Duodenal mucosa (tissue), 2 donors: ENCODE measurements around the gene PHLDB1.

ENCODE experiments used
- H3K27ac ChIP-seq: one replicate; pipeline ENCODE4 v1.7.0; 2013; ENCODE audit warnings: low read depth, low read length
- H3K27me3 ChIP-seq, 2 donors: one replicate each; pipeline ENCODE4 v1.7.0; 2013; ENCODE audit warnings: low read length in 2 of 2, control low read depth in 1 of 2; ENCODE audit not compliant: insufficient read depth in 2 of 2, control insufficient read depth in 1 of 2
- H3K36me3 ChIP-seq, 2 donors: one replicate each; pipeline ENCODE4 v1.7.0; 2013; ENCODE audit warnings: low read length in 2 of 2, control low read depth in 1 of 2; ENCODE audit not compliant: insufficient read depth in 2 of 2, control insufficient read depth in 1 of 2
- H3K4me1 ChIP-seq, 2 donors: one replicate each; pipeline ENCODE4 v1.7.0; 2013; ENCODE audit warnings: low read length in 2 of 2, control low read depth in 1 of 2; ENCODE audit not compliant: insufficient read depth in 2 of 2, control insufficient read depth in 1 of 2
- H3K4me3 ChIP-seq, 2 donors: one replicate each; pipeline ENCODE4 v1.7.0; 2013; ENCODE audit warnings: low read length in 2 of 2, low read depth in 1 of 2
- H3K9ac ChIP-seq, 2 donors: one replicate each; pipeline ENCODE4 v1.7.0; 2013; ENCODE audit warnings: low read length in 2 of 2, low read depth in 1 of 2
- H3K9me3 ChIP-seq, 2 donors: one replicate each; pipeline ENCODE4 v1.7.0; 2013; ENCODE audit warnings: low read length in 2 of 2, control low read depth in 1 of 2; ENCODE audit not compliant: control insufficient read depth in 1 of 2

Gene PHLDB1

DNA sequence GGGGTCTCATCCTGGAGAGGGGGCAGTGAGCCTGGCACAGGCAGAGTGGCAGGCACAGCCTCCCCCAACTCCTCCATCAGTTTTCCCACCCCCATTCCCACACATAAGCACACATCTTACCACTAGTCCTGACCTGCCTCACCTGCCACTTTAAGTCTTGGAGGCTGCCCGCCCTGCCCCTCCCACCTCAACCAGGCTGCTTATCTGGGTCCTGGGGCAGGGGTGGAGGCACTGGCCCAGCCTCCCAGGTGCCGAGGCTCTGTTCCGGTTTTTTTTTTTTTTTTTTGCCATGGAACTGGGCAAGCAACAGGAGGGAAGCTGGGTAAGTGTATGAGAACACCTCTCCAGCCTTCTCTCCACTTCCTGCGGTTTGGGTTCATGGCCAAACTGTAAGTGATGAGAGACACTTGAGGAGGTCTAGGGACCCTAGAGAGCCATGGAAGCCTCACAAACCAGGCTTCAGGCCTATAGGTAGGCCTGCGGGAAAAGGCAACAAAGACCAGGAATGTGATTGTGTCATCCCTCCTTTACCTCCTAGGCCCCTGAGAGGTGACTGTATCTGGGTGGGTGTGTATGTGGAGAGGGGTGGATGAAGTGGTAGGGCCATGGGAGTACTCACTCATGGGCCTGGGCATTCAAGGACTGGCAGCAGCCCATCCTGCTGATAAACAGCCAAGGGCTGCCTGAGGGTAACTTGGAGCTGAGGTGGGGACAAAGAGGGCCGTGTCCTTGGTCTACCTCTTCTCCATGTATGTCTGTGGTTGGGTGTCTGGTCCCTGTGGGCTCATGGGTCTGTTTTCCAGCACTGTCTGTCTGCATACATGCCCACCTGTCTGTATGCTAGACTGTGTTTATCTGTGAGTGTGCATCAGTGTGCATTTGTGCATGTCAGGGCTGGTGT, 22.6 kb downstream of the PHLDB1 start:
- H3K36me3 ChIP-seq: peaks cover 0 to 8% of the 10 kb centered on the region in 2 donors
- peaks cover 50 to 63% of the 10 kb centered on the region in 2 donors for H3K4me1 ChIP-seq
- H3K4me3 ChIP-seq: peak overlapping the region; percentile 53 to 73
- no peak overlapping the region for H3K27ac ChIP-seq
- no peaks in the 10 kb centered on the region for H3K9me3 ChIP-seq
- H3K9ac ChIP-seq: peak overlapping the region; percentile 49 to 58
- H3K27me3 ChIP-seq: no peaks in the 10 kb centered on the region

DNA sequence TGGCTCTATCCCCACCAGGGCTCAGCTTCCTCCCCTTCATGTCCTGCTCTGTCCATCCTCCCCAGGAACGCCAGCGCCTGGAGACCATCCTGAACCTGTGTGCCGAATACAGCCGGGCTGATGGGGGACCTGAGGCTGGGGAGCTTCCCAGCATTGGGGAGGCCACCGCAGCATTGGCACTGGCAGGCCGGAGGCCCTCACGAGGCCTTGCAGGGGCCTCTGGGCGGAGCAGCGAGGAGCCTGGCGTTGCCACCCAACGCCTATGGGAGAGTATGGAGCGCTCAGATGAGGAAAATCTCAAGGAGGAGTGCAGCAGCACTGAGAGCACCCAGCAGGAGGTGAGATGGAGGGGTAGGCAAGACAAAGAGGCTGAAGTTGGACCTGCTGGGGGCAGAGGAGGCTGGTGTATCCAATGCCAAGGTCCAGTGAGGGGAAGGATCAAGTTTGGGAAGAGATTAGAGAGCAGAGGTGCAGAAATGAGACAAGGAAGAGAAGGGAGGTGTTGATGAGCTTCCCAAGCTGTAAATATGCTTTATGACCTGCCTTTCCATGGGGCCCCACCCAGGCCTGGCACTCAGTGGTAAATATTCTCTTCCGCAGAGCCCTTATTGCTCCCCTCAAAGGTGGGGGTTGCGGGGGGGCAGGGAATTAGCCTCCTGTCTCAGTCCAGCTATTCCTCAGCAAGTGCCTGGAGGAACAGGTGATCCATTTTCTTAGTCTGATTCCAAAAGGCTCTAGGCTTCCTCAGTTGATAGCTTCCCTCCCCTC, 23.9 kb downstream of the PHLDB1 start:
- Histone ChIP-seq H3K4me3 (peak overlapping the region in 1 of 2 donors; percentile 73), H3K9me3 (no peaks in the 10 kb centered on the region), H3K9ac (peak overlapping the region in 1 of 2 donors; percentile 49), H3K27me3 (no peaks in the 10 kb centered on the region), H3K27ac (no peak overlapping the region), H3K36me3 (peaks cover 0 to 7% of the 10 kb centered on the region in 2 donors), H3K4me1 (peaks cover 55 to 62% of the 10 kb centered on the region in 2 donors)

DNA sequence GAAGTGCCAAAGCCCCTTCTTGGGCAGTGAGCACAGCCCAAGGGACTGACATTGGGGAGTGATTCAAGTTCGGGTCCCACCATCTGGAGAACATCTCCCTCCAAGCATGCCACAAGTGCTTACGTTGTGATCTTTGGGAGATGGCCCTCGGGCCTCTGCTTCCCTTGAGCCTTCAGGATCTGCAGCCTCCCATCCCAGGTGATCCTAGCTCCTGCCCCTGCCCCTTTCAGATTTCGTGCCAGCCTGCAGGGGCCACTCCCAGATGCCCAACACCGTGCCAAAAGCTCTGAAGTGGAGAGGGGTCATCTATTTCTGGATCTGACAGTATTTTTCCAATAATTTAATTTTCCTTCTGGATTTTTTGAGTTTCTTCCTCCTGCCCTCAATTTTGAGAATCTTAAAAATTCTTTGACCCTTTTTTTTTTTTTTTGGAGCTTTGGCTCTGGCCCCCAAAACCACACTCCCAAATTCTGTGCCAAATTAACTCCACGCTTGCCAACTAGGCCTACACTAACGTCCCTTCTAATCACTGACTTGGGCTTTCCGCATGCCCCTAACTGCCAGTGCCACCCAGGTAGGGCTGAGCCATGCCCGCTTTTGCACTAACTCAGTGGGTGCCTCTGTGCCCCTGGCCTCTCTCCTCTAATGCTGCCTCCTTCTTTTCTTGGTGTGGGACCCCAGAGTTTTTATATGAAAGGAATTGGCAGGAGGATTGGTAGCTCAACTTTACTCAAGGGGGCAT, 25.3 kb downstream of the PHLDB1 start:
- Histone ChIP-seq H3K27ac (no peak overlapping the region), H3K4me1 (peaks cover 55 to 62% of the 10 kb centered on the region in 2 donors)

DNA sequence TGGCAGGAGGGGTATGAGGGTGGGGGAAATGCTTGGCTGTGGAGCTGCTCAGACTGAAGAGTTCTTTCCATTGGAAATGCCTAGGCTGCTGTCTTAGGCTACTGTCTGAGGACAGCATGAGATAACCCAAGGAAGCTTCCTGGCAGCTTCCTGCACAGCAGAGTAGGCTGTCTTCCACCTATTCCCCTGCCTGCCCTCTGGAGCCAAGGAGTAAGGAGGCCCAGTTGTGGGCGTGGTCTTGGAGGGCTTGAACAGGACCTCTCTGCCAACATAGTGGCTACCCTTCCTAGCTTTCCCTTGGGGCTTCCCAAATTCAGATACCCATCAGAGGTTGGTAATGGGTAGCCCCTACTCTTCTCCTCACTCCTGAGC, 25.9 kb downstream of the PHLDB1 start:
- Histone ChIP-seq H3K4me3 (no peak overlapping the region), H3K27me3 (no peaks in the 10 kb centered on the region), H3K36me3 (peaks cover 5 to 9% of the 10 kb centered on the region in 2 donors), H3K9ac (no peak overlapping the region), H3K4me1 (peaks cover 55 to 62% of the 10 kb centered on the region in 2 donors), H3K27ac (no peak overlapping the region), H3K9me3 (no peaks in the 10 kb centered on the region)

More for the DNA sequence above, 25.3 kb downstream of the PHLDB1 start:
- no peaks in the 10 kb centered on the region for H3K27me3 ChIP-seq
- no peak overlapping the region for H3K9ac ChIP-seq
- no peak overlapping the region for H3K4me3 ChIP-seq
- H3K9me3 ChIP-seq: no peaks in the 10 kb centered on the region
- H3K36me3 ChIP-seq: peaks cover 5 to 11% of the 10 kb centered on the region in 2 donors

DNA sequence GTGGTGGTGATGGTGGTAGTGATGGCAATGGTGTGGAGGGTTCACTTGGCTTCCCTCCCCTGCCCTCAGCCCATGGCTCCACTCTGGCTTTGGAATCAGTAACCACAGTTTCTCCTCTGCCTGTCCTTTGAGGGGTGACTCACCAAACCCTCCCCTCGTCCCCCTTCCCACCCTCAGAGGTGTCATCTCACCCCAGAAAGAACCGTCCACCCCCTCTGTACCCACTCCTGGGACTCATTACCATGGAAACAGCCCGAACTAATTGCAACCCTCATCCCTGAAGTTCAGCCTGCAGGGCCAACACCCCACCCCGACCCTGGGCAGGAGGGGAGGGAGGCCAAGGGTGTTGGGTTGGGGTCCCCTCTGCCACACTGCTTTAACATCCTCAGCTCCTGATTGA, 26.6 kb downstream of the PHLDB1 start:
- peaks cover 5 to 9% of the 10 kb centered on the region in 2 donors for H3K36me3 ChIP-seq
- H3K9ac ChIP-seq: peak overlapping the region in 1 of 2 donors; percentile 33
- no peak overlapping the region for H3K4me3 ChIP-seq
- no peaks in the 10 kb centered on the region for H3K27me3 ChIP-seq
- H3K27ac ChIP-seq: no peak overlapping the region
- H3K4me1 ChIP-seq: peaks cover 53 to 62% of the 10 kb centered on the region in 2 donors
- H3K9me3 ChIP-seq: no peaks in the 10 kb centered on the region

DNA sequence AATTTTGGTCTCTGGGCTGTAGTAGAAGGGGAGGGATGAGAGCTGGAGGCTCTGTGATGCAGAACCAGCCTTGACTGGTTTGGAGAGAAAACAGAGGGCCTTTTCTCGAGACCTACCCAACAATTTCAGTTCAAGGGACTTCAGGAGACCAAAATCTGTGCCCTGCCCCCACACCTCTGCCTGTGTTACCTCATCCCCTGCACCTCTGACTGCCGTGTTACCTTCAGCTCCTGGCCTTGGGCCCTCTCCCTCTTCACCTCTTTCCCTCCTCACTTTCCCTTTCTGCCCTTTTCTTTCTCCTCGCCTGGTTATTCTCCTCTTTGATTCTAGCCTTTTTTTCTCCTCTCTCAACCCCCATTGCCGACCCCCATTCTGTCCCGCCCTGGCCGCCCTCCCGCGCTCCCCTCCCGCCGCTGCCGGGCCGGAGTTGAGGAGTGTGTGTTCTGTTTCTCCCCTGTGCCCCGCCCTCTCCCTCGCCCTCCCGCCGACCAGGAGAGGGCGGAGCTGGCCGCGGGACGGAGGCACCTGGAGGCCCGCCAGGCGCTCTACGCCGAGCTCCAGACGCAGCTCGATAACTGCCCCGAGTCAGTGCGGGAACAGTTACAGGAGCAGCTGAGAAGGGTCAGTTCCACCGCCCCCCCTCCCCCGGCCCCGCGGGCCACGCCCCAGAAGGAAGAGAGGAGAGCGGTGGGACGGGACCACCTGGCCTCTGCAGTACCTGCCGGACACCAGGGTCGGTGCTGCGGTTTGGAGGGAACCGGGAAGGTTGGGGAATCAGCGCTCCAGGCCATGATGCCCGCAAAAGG, 27.2 kb downstream of the PHLDB1 start:
- Histone ChIP-seq H3K27me3 (no peaks in the 10 kb centered on the region), H3K4me1 (peaks cover 50 to 55% of the 10 kb centered on the region in 2 donors), H3K36me3 (peaks cover 5 to 9% of the 10 kb centered on the region in 2 donors), H3K27ac (no peak overlapping the region), H3K9me3 (no peaks in the 10 kb centered on the region), H3K9ac (peak overlapping the region; percentile 12 to 33), H3K4me3 (peak overlapping the region; percentile 48 to 51)

DNA sequence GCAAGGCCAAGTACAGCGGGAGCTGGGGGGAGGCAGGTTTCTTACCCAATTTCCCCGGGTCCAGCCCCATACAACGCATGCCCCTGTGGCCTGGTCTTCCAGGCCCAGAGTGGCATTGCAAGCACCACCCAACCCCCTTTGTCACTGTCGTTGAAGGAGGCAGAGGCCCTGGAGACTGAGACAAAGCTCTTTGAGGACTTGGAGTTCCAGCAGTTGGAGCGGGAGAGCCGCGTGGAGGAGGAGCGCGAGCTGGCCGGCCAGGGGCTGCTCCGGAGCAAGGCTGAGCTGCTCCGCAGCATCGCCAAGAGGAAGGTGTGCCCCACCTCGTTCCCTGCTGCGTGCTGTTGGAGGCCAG, 27.8 kb downstream of the PHLDB1 start:
- Histone ChIP-seq H3K9ac (peak overlapping the region in 1 of 2 donors; percentile 12), H3K27me3 (no peaks in the 10 kb centered on the region), H3K27ac (no peak overlapping the region), H3K9me3 (no peaks in the 10 kb centered on the region), H3K36me3 (peaks cover 5 to 9% of the 10 kb centered on the region in 2 donors), H3K4me1 (peaks cover 46 to 52% of the 10 kb centered on the region in 2 donors), H3K4me3 (peak overlapping the region; percentile 24 to 51)

DNA sequence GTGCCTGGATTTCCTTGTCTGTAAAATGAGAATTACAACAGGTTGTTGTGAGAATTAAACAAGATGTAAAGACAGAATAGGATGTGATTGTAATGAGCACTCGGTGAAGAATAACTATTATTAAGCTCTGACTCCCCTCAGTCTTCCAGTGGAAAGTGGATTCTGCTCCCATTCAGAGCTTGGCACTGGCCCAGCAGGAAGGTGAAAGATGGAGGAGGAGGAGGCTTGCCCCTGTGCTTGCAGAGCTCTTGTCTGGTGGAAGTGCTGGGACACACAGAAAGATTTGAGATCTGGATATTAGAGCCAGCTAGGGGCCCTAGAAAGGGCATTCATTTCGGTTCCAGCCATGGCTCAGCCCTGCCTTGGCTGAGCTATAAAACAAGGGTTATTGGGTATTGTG, 28.2 kb downstream of the PHLDB1 start:
- Histone ChIP-seq H3K27me3 (no peaks in the 10 kb centered on the region), H3K36me3 (peaks cover 5 to 6% of the 10 kb centered on the region in 2 donors), H3K27ac (no peak overlapping the region)

DNA sequence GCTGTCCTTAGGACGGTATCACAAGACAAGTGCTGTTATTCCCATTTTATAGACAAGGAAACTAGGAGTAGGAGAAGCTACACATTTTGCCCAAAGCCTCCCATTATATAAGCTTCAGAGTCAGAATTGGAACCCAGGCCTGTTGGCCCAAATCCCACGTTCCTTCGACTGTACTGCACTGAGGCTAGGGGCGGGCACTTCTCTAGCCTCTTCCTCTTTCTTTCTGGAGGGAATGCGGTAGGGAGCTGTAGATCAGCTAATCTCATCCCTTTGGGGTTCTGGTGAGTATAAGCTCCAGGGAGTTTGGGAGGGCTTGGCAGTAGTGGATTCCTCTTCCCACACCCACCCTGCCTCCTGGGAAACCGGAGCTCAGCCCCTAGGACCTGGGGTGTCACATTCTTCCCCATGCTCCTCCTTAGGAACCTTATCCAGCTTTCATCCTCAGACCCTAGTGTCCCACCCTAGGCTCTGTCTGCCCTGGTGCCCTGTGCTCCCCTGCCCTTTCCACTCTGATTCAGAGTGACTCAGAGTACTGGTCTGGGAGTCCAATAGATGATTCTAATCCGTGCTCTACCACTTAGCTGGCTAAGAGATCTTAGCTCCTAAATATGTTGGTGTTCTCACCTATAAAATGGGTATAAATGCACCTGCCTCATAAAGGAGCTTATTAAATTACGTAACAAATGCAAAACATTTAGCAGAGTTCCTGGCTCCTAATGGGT, 29.3 kb downstream of the PHLDB1 start:
- Histone ChIP-seq H3K9ac (no peak overlapping the region), H3K36me3 (peaks cover 5 to 6% of the 10 kb centered on the region in 2 donors)

More for the DNA sequence above, 28.2 kb downstream of the PHLDB1 start:
- H3K9ac ChIP-seq: peak overlapping the region in 1 of 2 donors; percentile 12
- peaks cover 45 to 52% of the 10 kb centered on the region in 2 donors for H3K4me1 ChIP-seq
- no peaks in the 10 kb centered on the region for H3K9me3 ChIP-seq
- H3K4me3 ChIP-seq: no peak overlapping the region

More for the DNA sequence above, 29.3 kb downstream of the PHLDB1 start:
- H3K27me3 ChIP-seq: no peaks in the 10 kb centered on the region
- no peak overlapping the region for H3K27ac ChIP-seq
- no peaks in the 10 kb centered on the region for H3K9me3 ChIP-seq
- no peak overlapping the region for H3K4me3 ChIP-seq
- H3K4me1 ChIP-seq: peaks cover 46 to 52% of the 10 kb centered on the region in 2 donors
